Kidney epithelial cell (primary cell): ENCODE data around the gene GNG7. TPM values are rescaled to one million over a fixed set of nuclear protein-coding genes. Genes with fewer than 3 reads are reported as not detected.

ENCODE experiments used
- DNase-seq: peaks from one replicate; pipeline ENCODE4 v3.0.0-alpha.2; 2010; ENCODE audit warnings: low read depth
- H3K27me3 ChIP-seq: 2 replicates; pipeline ENCODE4 v1.6.0; 2011; ENCODE audit warnings: low read length; ENCODE audit not compliant: control insufficient read depth, insufficient read depth
- H3K36me3 ChIP-seq: 2 replicates; pipeline ENCODE4 v1.5.1; 2011; ENCODE audit warnings: low read length; ENCODE audit not compliant: control insufficient read depth, insufficient read depth
- H3K4me3 ChIP-seq: 2 replicates; pipeline ENCODE4 v1.5.1; 2011; ENCODE audit warnings: low read depth, mild to moderate bottlenecking, control low read depth, low read length
- total RNA-seq: library from RNA; depleted of rRNA; stranded (reverse); fragments of >200 nt; gene quantifications from 2 replicates; pipeline ENCODE4 v1.2.3, GENCODE V29; 2015
- TF ChIP-seq, protein P1 (sequence below): IDR thresholded peaks from 2 replicates; pipeline ENCODE4 v1.5.1; 2011; ENCODE audit warnings: mild to moderate bottlenecking, moderate library complexity, low read length, control low read depth, inconsistent platforms; ENCODE audit not compliant: insufficient read depth, poor library complexity, severe bottlenecking

Gene GNG7
- total RNA-seq, 1 donor from 2014 or later: 0.33 TPM

DNA sequence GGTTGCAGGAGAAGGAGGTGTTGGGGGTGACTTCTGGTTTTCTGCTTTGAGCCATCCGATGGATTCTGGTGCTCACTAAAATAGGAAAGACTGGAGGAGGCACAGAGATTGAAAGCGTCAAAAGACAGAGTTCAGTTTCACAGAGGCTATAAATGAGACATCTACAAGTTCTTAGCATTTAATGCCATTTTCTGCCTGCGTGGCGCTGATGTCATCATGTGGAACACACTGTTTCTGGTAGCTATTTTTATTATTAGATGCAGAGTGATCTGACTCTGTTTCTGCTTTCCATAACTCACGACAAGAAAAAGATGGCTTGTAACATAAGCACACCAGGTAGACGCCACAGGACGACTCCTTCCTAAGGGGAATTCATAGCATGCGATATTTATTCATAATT, 40.6 kb upstream of the GNG7 start:
- TF ChIP-seq, protein P1, sequence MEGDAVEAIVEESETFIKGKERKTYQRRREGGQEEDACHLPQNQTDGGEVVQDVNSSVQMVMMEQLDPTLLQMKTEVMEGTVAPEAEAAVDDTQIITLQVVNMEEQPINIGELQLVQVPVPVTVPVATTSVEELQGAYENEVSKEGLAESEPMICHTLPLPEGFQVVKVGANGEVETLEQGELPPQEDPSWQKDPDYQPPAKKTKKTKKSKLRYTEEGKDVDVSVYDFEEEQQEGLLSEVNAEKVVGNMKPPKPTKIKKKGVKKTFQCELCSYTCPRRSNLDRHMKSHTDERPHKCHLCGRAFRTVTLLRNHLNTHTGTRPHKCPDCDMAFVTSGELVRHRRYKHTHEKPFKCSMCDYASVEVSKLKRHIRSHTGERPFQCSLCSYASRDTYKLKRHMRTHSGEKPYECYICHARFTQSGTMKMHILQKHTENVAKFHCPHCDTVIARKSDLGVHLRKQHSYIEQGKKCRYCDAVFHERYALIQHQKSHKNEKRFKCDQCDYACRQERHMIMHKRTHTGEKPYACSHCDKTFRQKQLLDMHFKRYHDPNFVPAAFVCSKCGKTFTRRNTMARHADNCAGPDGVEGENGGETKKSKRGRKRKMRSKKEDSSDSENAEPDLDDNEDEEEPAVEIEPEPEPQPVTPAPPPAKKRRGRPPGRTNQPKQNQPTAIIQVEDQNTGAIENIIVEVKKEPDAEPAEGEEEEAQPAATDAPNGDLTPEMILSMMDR: no peak
- H3K27me3 ChIP-seq: no peaks in the 10 kb centered on the region
- no peaks in the 10 kb centered on the region for H3K36me3 ChIP-seq
- no peak for DNase-seq
- no peak overlapping the region for H3K4me3 ChIP-seq

DNA sequence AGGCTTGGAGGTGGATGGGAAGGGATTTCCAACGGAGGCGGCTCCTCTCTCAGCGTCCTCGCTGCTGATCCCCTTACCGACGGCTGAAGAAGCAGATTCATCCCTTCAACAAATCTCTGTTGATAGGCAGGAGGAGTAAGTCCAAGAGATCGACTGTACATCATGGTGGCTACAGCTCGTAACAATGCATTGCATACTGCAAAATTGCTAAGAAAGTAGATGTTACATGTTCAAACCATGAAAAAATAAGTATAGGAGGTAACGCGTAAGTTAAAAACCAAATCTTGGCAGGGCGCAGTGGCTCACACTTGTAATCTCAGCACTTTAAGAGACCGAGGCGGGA, 37.8 kb upstream of the GNG7 start:
- Histone ChIP-seq H3K27me3 (no peaks in the 10 kb centered on the region), H3K36me3 (no peaks in the 10 kb centered on the region), H3K4me3 (no peak overlapping the region)
- TF ChIP-seq, protein P1: no peak
- DNase-seq: no peak

- no peaks in the 10 kb centered on the region for H3K27me3 ChIP-seq
- no peaks in the 10 kb centered on the region for H3K36me3 ChIP-seq
- TF ChIP-seq, protein P1: peak; percentile 14
These were observed 37.3 kb upstream of the GNG7 start, which contains the start of gene SLC39A3 for GRCh38 chr19:2739602-2740313. SLC39A3 (minus strand) TSS chr19:2740017; CDS start chr19:2737257, 2,760 bp downstream.

GRCh38 chr19:2736550-2737190, 34.2 kb upstream of the GNG7 start:
- Histone ChIP-seq H3K4me3 (no peak overlapping the region), H3K36me3 (peaks cover 2% of the 10 kb centered on the region), H3K27me3 (no peaks in the 10 kb centered on the region)
- TF ChIP-seq, protein P1: no peak
- DNase-seq: no peak

More at GRCh38 chr19:2739602-2740313, 37.3 kb upstream of the GNG7 start, which contains the start of gene SLC39A3:
- DNase-seq: peak; percentile 73
- peak within 1 kb of the TSS; percentile 71 for H3K4me3 ChIP-seq

GRCh38 chr19:2735374-2735773, 32.9 kb upstream of the GNG7 start:
- Histone ChIP-seq H3K36me3 (peaks cover 2% of the 10 kb centered on the region), H3K27me3 (no peaks in the 10 kb centered on the region), H3K4me3 (no peak overlapping the region)
- DNase-seq: no peak
- TF ChIP-seq, protein P1: no peak
